HEK293T (cell line): ENCODE measurements around the gene OR5V1.

Experiments used
- CTBP1 ChIP-seq: fragments of 450-650 bp; IDR thresholded peaks from 2 replicates; pipeline ENCODE4 v1.6.1; 2016; ENCODE audit warnings: borderline replicate concordance
- ELF4 ChIP-seq: fragments of 450-650 bp; IDR thresholded peaks from 2 replicates; pipeline ENCODE4 v1.6.1; 2017; ENCODE audit warnings: antibody characterized with exemption
- SP1 ChIP-seq: fragments of 450-650 bp; IDR thresholded peaks from 2 replicates; pipeline ENCODE4 v1.6.1; 2017
- SUZ12 ChIP-seq: fragments of 450-650 bp; IDR thresholded peaks from 2 replicates; pipeline ENCODE4 v1.6.1; 2016; ENCODE audit warnings: mild to moderate bottlenecking
- TARDBP ChIP-seq: fragments of 450-650 bp; IDR thresholded peaks from 2 replicates; pipeline ENCODE4 v1.6.1; 2016
- ZNF384 ChIP-seq: fragments of 450-650 bp; IDR thresholded peaks from 2 replicates; pipeline ENCODE4 v1.6.1; 2016

- TF ChIP-seq TARDBP (no peak), CTBP1 (no peak), SP1 (no peak), ELF4 (no peak), ZNF384 (no peak), SUZ12 (no peak)
Measured at GRCh38 chr6:29319931-29320330, 48.7 kb downstream of the OR5V1 start.
